ENCODE measurements around the gene CXCL13. TPM values are rescaled to one million over a fixed set of nuclear protein-coding genes. Genes with fewer than 3 reads are reported as not detected.

CXCL13 gene
- total RNA-seq, 1 experiment from 2014 or later = not detected

Other genes starting within 250 kb of the CXCL13 start
- gene CNOT6L, start 213.5 kb downstream of the CXCL13 start, total RNA-seq (2014; rRNA removed; shearing (Covaris generic)) = 4.6 and 4.7 TPM in 2 replicates